ENCODE data around the gene RPL10. TPM values are rescaled to one million over a fixed set of nuclear protein-coding genes. Genes with fewer than 3 reads are reported as not detected.

Gene RPL10
- total and polyA plus RNA-seq, 9 of the 15 experiments (the other 6 are each of a cell fraction or from before 2014, with no cell fraction given) = 3,774 to 7,600 (median 5,014) TPM

DNA sequence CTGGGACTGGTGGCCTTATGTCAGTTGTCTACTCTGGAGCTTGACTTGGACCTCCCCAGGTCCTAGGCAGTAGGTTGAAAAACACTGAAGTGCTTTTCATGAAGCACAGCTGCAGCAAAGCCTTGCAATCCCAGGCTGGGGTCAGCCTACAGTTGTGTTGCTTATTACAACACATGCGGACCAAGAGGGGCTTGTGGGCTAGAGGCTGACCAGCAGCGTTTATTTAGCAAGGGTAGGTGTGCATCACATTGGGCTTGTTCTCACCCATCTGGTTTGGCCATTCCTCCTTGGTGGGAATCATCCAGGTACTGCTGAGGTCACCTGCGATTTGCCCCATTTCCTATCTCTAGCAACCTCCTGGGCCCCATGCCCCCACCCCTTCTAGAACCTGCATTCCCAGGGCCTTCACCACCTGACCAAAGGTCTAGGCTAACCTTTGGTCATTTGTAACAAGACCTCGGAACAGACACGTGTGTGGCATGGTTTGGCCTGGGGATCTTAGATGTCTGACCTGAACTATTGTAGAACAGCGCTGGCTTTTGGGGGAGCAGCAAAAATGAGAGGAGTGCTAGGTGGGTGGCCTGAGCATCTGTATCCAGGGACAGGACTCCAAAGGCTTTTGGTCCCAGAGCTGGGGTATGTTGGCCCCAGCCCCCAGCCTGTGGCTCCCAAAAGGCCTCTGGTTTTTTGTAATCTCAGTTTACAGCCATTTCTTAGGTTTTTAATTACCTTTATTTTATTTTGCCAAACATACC is 3.0 kb downstream of the RPL10 start (continued):
- TF ChIP-seq, protein P1, sequence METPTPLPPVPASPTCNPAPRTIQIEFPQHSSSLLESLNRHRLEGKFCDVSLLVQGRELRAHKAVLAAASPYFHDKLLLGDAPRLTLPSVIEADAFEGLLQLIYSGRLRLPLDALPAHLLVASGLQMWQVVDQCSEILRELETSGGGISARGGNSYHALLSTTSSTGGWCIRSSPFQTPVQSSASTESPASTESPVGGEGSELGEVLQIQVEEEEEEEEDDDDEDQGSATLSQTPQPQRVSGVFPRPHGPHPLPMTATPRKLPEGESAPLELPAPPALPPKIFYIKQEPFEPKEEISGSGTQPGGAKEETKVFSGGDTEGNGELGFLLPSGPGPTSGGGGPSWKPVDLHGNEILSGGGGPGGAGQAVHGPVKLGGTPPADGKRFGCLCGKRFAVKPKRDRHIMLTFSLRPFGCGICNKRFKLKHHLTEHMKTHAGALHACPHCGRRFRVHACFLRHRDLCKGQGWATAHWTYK (CRISPR knock-in tag; IDR thresholded peaks at IDR 0.05) = peak; percentile 40; the same call in 1 of the 2 replicates
- TF ChIP-seq ZFP30 (CRISPR knock-in tag; IDR thresholded peaks at IDR 0.05; ENCODE audit: borderline replicate concordance) (no peak), ATF7 (IDR thresholded peaks at IDR 0.05) (no peak), KDM2B (CRISPR knock-in tag; IDR thresholded peaks at IDR 0.05) (no peak), ZSCAN29 (IDR thresholded peaks at IDR 0.05) (no peak), CAMTA2 (CRISPR knock-in tag; conservative IDR thresholded peaks at IDR 0.05) (no peak), SIN3B (IDR thresholded peaks at IDR 0.05; ENCODE audit: low read depth) (no peak), TAF7 (tag; IDR thresholded peaks at IDR 0.05) (no peak), PRMT5 (CRISPR knock-in tag; IDR thresholded peaks at IDR 0.05) (no peak), LARP7 (IDR thresholded peaks at IDR 0.05) (no peak), CREB1 (IDR thresholded peaks at IDR 0.05) (peak; percentile 44), CREB1 (CRISPR knock-in tag; IDR thresholded peaks at IDR 0.05) (no peak), ZBTB1 (CRISPR knock-in tag; IDR thresholded peaks at IDR 0.05; ENCODE audit: borderline replicate concordance, low read depth) (no peak), TRIM24 (IDR thresholded peaks at IDR 0.05) (no peak), ZNF124 (CRISPR knock-in tag; IDR thresholded peaks at IDR 0.05) (no peak), GATAD2B (IDR thresholded peaks at IDR 0.05; ENCODE audit: borderline replicate concordance) (no peak), SIN3A (IDR thresholded peaks at IDR 0.05; ENCODE audit: borderline replicate concordance in 2 of 2, control insufficient read depth in 1 of 2, low read depth in 2 of 2, low read length in 2 of 2) (peak in 1 of 2 experiments; percentile 93; a peak in 2 of 4 replicates), KLF10 (CRISPR knock-in tag; IDR thresholded peaks at IDR 0.05) (no peak)
- TF ChIP-seq, protein P2, sequence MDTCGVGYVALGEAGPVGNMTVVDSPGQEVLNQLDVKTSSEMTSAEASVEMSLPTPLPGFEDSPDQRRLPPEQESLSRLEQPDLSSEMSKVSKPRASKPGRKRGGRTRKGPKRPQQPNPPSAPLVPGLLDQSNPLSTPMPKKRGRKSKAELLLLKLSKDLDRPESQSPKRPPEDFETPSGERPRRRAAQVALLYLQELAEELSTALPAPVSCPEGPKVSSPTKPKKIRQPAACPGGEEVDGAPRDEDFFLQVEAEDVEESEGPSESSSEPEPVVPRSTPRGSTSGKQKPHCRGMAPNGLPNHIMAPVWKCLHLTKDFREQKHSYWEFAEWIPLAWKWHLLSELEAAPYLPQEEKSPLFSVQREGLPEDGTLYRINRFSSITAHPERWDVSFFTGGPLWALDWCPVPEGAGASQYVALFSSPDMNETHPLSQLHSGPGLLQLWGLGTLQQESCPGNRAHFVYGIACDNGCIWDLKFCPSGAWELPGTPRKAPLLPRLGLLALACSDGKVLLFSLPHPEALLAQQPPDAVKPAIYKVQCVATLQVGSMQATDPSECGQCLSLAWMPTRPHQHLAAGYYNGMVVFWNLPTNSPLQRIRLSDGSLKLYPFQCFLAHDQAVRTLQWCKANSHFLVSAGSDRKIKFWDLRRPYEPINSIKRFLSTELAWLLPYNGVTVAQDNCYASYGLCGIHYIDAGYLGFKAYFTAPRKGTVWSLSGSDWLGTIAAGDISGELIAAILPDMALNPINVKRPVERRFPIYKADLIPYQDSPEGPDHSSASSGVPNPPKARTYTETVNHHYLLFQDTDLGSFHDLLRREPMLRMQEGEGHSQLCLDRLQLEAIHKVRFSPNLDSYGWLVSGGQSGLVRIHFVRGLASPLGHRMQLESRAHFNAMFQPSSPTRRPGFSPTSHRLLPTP (IDR thresholded peaks at IDR 0.05; ENCODE audit: borderline replicate concordance, extremely low read depth, insufficient read length) = no peak
- TF ChIP-seq, protein P3, sequence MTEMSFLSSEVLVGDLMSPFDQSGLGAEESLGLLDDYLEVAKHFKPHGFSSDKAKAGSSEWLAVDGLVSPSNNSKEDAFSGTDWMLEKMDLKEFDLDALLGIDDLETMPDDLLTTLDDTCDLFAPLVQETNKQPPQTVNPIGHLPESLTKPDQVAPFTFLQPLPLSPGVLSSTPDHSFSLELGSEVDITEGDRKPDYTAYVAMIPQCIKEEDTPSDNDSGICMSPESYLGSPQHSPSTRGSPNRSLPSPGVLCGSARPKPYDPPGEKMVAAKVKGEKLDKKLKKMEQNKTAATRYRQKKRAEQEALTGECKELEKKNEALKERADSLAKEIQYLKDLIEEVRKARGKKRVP (CRISPR knock-in tag; IDR thresholded peaks at IDR 0.05) = no peak
- TF ChIP-seq, protein P4, sequence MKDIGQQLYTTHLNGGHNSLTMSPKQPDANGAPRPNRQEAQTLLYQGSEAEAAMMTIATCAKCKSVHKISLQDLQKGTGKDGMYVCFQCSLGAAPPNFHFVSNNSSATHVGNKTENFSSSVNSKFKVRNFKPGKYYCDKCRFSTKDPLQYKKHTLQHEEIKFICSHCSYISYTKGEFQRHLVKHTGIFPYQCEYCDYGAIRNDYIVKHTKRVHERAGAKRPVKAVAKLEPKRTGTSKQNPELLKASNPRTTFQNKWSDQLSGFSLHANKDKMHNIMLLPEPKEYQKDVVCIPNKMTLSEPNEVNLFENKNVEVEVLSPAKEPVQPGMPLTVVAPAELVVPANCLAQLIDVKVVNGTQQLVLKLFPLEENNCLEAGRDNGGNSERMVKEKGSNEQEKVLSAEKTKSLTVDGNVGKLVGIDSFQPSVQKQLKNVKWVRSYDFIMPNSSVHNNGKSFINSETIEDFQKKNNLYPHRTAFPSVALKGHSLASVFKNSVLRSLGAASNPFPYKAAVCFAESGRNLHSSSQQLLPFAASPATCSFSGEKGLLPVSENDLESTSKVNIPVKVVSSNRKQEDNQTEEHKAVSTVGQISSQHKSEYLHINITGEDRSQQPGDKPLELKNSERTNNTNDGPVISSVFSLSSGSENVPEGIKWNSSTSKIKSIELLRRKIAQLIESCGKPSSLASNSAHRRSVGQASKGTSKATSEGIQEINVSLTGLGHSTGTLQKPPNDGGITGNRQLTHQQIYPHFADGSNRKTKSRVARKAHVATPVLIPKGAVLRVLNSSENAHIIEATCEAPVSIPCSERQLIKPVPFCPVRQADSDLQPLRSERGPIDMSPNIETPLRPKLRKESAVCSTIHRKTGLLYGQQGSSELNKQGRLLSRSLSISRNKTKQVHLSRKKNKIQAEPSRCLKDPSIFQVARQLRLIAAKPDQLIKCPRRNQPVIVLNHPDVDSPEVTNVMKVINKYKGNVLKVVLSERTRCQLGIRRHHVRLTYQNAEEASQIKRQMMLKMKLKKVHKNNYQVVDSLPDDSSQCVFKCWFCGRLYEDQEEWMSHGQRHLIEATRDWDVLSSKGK (CRISPR knock-in tag; IDR thresholded peaks at IDR 0.05) = no peak

Data from K562 (cell line).